ENCODE data around the gene HEY2. TPM values are rescaled to one million over a fixed set of nuclear protein-coding genes. Genes with fewer than 3 reads are reported as not detected.

The HEY2 gene
- total RNA-seq, 1 donor from 2014 or later: 43.0 TPM

GRCh38 chr6:125748406-125749172, 843 bp upstream of the HEY2 start:
- H3K36me3 Mint-ChIP-seq (ENCODE audit: low read depth): peaks cover 15% of the 10 kb centered on the region
- TF ChIP-seq CTCF (IDR thresholded peaks at IDR 0.05): peak; percentile 44
- peak overlapping the region; percentile 79 for H3K4me3 Mint-ChIP-seq (ENCODE audit: unreplicated experiment)
- peak overlapping the region; percentile 98 for H3K27ac Mint-ChIP-seq (ENCODE audit: unreplicated experiment)
- no peaks in the 10 kb centered on the region for H3K27me3 Mint-ChIP-seq (ENCODE audit: low read depth)
- peaks cover 73% of the 10 kb centered on the region for H3K4me1 Mint-ChIP-seq (ENCODE audit: low read depth)
- DNase-seq (ENCODE audit: low spot score): no peak
- no peaks in the 10 kb centered on the region for H3K9me3 Mint-ChIP-seq (ENCODE audit: low read depth)

- peak overlapping the region; percentile 97 for H3K27ac Mint-ChIP-seq (ENCODE audit: unreplicated experiment)
- H3K36me3 Mint-ChIP-seq (ENCODE audit: low read depth): peaks cover 18% of the 10 kb centered on the region
- peaks cover 74% of the 10 kb centered on the region for H3K4me1 Mint-ChIP-seq (ENCODE audit: low read depth)
- DNase-seq (ENCODE audit: low spot score): no peak
- H3K9me3 Mint-ChIP-seq (ENCODE audit: low read depth): no peaks in the 10 kb centered on the region
- peak; percentile 20 for TF ChIP-seq CTCF (IDR thresholded peaks at IDR 0.05)
- no peaks in the 10 kb centered on the region for H3K27me3 Mint-ChIP-seq (ENCODE audit: low read depth)
- H3K4me3 Mint-ChIP-seq (ENCODE audit: unreplicated experiment): peak overlapping the region; percentile 98
These were observed 646 bp downstream of the HEY2 start for GRCh38 chr6:125749865-125750691.

- Mint-ChIP-seq H3K4me3 (ENCODE audit: unreplicated experiment) (peak overlapping the region; percentile 98), H3K27ac (ENCODE audit: unreplicated experiment) (peak overlapping the region; percentile 97), H3K4me1 (ENCODE audit: low read depth) (peaks cover 74% of the 10 kb centered on the region), H3K9me3 (ENCODE audit: low read depth) (no peaks in the 10 kb centered on the region), H3K36me3 (ENCODE audit: low read depth) (peaks cover 20% of the 10 kb centered on the region), H3K27me3 (ENCODE audit: low read depth) (no peaks in the 10 kb centered on the region)
- no peak for DNase-seq (ENCODE audit: low spot score)
- no peak for TF ChIP-seq CTCF (IDR thresholded peaks at IDR 0.05)
These were observed 1.4 kb downstream of the HEY2 start for GRCh38 chr6:125750692-125751333.

GRCh38 chr6:125751334-125751916, 2.0 kb downstream of the HEY2 start:
- H3K9me3 Mint-ChIP-seq (ENCODE audit: low read depth): no peaks in the 10 kb centered on the region
- H3K27me3 Mint-ChIP-seq (ENCODE audit: low read depth): no peaks in the 10 kb centered on the region
- H3K27ac Mint-ChIP-seq (ENCODE audit: unreplicated experiment): peak overlapping the region; percentile 60
- DNase-seq (ENCODE audit: low spot score): no peak
- peak overlapping the region; percentile 98 for H3K4me3 Mint-ChIP-seq (ENCODE audit: unreplicated experiment)
- peaks cover 73% of the 10 kb centered on the region for H3K4me1 Mint-ChIP-seq (ENCODE audit: low read depth)
- TF ChIP-seq CTCF (IDR thresholded peaks at IDR 0.05): no peak
- peaks cover 20% of the 10 kb centered on the region for H3K36me3 Mint-ChIP-seq (ENCODE audit: low read depth)

- no peaks in the 10 kb centered on the region for H3K9me3 Mint-ChIP-seq (ENCODE audit: low read depth)
- peak overlapping the region; percentile 49 for H3K27ac Mint-ChIP-seq (ENCODE audit: unreplicated experiment)
- peak overlapping the region; percentile 57 for H3K4me3 Mint-ChIP-seq (ENCODE audit: unreplicated experiment)
- DNase-seq (ENCODE audit: low spot score): no peak
- H3K36me3 Mint-ChIP-seq (ENCODE audit: low read depth): peaks cover 22% of the 10 kb centered on the region
- TF ChIP-seq CTCF (IDR thresholded peaks at IDR 0.05): no peak
- H3K4me1 Mint-ChIP-seq (ENCODE audit: low read depth): peaks cover 74% of the 10 kb centered on the region
- no peaks in the 10 kb centered on the region for H3K27me3 Mint-ChIP-seq (ENCODE audit: low read depth)
These were observed 3.3 kb downstream of the HEY2 start for GRCh38 chr6:125752773-125753172.

Data from chondrocyte (in vitro differentiated cells).